ENCODE results near the gene SEMA3G.

Gene SEMA3G

DNA sequence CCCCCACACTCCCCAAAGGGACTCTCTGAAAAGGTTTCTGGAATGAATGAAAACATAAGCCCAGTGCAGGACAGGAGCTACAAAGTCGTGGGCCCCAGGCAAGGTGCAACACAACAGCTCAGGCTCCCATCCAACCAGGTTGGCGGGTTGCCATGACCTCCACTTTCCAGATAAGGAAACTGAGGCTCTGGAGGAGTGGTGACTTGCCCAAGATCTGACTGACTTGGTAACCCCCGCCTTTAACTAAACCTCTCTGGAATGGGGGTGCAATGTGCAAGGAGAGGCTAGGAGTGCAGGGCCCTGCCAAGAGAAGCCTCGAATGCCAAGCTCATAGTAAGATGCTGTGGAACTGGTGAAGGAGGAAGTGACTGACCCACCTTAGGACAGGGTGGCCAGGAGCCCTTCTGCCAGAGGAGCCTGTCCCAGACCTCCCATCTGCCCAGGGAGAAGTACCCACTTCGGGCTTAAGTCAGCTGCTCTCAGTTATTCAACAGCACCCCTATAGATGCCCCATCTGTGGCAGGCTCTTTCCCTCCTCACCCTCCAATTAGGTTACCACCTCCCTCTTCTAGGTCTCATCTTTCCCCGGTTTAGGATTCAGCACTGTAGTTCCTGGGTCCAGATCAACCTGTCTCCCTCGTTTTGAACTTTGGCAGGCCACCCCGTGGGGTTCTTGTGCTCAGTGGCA is 9.5 kb upstream of the SEMA3G start:
- no peak for DNase-seq (ENCODE audit: low read depth, low spot score)

DNA sequence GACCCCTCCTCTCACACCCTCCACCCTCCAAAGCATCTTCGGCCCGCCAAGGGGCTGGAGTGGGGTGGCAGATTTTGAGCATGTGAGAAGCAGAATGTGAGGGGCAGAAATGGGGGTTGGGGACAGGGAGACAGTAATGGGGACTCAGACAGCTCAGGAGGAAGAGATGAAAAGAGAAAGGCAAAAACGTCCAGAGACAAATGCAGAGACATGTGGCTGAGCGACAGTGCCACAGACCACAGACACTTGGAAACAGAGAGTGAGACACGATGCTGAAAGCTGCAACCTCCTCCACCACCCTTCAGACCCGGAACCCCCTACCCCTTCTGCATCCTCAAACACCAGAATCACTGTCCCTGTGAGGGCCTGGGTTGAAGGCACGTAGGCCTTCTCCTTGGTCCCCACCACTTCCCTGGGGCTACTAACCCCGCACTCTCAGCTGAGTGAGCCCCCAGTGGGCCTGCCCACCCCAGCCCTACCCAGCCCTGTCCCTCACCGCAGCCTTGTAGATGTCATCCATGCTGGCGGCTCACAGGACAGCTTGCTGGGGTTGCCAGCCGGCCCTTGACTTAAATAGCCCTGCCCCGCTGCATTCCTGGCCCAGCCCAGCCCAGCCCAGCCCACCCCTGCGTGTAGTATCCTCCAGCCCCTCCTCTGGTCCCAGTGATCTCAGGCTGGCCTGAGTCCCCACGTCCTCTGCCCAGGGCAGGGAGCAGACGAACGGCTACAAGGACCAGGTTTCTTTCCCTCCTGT is 8.8 kb upstream of the SEMA3G start, which contains the start of gene TNNC1:
TSS of gene TNNC1 (minus strand) at position 546 of the 754 bp plus-strand sequence. CDS start at position 520, 26 bp downstream.
- no peak for DNase-seq (ENCODE audit: low read depth, low spot score)

DNA sequence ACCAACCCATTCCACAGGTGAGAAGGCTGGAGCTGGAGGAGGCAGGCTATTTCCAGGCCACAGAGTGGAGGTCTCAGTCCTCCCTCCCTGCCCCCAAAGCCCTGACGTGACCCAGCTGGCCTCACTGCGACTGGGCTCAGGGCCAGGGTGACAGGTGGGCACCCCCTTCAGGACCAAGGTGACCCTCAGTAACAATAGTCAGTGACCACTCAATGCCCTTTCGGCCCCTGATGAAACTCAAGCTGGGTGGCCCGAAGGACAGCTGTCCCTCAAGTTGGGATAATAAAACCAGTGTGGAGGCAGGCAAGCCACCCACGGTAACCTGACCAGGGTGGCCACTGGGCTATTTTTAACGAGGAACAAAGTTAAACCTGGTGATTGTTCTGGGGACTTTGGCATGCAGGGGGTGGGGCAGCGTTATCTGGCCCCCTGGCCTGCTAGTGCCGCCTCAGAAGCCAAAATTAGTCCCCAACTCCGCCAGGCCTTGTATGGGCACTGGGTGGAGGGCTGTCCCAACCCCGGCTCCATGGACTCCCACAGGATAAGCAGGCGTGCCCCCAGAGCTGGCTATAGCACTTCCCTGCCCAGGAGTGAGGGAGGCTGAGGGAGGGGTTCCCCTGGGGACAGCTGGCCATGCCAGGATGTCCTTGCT is 7.8 kb upstream of the SEMA3G start:
- DNase-seq (ENCODE audit: low read depth, low spot score): no peak

DNA sequence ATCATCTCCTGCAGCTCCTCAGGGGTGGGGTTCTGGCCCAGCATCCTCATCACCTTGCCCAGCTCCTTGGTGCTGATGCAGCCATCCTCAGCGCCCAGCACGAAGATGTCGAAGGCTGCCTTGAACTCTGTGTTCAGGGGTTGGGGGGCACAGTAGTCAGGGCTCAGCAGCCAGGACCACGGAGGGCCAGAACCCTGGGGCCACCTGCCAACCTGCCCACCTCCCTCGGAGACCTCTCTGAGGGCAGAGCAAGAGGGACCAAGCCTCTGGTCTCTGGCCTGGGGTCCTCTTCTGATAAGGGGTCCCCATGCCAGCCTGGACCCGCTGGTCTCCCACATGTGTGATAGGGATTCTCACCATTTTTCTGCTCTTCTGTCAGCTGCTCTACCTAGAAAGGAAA is 7.2 kb upstream of the SEMA3G start:
- no peak for DNase-seq (ENCODE audit: low read depth, low spot score)

DNA sequence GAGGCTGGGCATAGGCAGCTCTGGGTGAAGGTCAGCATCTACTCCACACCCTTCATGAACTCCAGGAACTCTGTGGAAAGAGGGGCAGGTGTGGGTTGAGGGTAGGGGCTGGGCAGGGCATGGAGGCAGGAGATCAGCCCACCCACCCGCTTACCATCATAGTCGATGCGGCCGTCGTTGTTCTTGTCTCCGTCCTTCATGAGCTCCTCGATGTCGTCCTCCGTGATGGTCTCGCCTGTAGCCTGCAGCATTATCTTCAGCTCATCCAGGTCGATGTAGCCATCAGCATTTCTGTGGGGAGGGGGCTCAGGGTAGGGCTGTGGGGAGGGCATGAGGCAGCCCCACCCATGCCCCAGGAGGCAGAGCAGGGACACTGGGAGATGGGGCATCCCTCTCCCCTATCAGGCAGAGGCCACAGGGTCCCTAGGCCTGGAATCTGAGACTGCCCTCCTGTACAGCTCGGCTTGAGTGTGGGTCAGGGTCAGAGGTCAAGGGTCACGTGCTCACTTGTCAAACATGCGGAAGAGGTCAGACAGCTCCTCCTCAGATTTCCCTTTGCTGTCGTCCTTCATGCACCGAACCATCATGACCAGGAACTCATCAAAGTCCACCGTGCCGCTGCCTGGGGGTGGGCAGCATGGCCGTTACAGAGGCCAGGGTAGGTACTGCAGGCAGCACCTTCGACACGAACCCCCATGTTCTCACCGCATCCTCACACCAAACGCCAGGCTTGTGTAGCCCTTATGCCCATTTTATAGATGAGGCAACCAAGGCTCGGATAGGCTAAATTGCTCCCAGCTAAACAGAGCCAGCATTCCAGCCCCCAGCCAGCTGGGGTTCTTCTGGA is 6.6 kb upstream of the SEMA3G start:
- no peak for DNase-seq (ENCODE audit: low read depth, low spot score)

DNA sequence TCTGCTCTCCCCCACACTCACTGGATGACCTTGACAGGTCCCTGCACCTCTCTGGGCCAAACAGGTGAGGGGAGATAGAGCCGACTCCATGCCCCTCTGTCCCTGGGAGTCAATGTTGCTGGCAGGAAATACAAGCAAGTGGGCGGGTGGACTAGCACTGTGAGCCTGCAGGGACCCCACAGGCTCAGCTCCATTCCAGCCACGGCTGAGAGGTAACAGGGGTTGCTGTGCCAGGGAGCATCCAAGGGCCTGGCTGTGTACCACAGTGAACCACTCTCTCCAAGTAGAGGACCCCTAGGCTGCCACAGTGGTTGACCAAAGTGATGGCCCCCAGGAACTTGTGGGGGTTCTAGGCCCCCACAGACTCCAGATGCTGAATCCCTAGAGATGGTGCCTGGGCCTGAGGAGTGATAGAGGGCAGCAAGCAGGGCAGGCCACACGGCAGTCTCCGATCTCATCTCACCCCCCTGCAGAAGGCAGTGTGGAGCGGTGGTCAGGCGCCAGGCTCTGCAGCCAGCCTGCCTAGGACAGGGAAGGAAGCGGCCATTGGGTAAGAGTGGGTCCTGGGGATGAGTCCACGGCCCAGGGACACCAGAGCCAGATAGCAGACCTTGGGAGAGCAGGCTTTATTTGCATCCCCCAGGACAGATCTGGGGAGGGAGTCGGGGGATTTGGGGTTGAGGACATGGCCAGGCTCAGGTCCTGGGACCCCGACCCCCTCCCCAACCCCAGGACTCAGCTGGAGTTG is 5.8 kb upstream of the SEMA3G start:
- DNase-seq (ENCODE audit: low read depth, low spot score): no peak

DNA sequence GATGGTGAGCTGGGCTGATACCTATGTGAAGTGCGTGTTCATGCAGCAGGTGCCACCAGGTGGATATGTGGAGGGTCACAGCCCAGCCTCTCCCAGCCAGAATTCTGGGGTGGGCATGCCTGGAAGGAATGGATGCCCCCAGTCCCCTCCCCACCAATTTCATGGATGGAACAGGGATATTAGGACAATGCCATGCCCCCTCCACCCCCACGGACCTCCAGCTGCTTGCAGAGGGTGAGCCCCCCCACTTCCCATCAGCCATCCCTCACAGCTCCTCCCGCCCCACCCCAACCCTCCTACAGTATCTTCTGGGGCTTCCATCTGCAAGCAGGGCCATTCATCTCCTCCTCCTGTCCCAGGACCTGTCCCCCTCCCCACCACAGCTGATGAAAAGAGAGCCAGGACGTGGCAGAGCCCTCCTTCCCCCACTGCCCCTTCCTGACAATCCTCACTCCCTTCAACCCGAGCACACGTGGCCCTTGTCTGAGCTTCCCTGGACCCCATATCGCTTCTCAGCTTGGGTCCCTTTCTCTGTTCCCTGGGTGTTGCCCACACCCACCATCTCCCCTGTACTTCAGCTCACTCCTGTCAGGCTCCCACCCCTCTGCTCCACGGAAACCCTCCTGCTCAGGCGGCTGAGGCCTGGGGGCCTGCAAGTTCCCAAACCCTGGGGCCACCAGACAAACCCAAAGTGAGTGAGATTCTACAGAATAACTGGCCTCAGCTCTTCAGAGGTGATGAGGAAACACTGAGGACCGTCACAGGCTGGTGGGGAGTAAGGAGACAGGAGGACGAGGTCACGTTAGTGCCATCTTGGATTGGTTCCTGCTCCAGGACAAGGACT is 2.8 kb upstream of the SEMA3G start:
- DNase-seq (ENCODE audit: low read depth, low spot score): no peak

DNA sequence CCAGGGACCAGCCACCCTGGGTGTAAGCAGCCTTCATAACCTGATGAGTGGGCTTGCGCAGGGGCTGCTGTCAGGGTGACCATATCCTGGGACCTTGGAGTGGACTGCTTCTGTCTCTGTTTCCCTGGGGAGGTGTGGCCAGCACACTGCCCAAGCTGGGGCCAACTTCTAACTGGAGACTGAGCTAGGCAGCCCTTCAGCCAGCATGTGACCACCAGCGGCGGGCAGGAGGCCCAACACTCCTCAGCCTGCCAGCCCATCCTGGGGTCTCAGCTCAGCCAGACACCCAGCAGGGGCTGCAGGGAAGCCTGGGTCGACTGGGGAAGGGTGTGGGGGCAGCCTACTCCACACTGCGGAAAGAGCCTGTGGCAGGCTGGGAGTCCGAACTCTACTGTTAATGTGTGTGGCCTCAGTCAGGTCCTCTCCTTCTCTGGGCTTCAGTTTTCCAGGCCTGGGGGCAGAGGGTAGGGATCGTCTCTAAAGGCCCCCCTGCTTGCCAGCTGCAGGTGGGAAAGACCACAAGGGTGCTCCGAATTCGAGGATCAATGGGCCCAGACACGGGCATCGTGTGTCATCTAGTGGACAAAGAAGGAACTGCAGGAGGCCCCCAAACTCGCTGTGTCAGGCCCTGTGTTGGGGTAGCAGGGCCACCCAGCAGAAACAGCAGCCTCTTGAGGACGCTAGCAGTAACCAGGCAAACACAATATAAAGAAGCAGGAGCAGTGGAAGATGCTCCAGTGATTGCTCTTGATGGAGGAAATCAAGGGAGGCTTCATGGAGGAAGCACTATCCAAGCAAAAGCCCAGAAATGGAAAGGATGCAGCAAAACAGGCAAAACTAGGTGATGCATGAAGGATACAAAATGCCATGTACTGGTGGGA is 2.0 kb upstream of the SEMA3G start:
- no peak for DNase-seq (ENCODE audit: low read depth, low spot score)

DNA sequence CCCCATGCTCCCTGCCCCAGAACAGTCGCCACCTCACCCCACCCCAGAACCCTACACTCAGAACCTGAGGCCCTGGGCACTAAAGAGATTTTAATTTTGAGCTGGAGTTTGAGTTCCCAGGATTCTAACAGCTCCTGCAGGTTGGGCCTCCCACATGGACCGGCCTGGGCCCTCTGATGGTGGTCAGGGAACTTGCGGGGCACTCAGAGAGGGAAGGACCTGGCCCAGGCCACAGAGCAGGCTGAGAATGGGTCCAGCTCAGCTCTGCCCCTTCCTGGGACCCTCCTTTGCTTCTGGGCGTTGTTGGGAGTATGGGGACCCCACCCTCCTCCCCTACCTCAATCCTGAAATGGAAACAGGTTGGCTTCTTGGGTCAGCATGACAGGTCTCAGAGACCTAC is 1.1 kb upstream of the SEMA3G start:
- no peak for DNase-seq (ENCODE audit: low read depth, low spot score)

DNA sequence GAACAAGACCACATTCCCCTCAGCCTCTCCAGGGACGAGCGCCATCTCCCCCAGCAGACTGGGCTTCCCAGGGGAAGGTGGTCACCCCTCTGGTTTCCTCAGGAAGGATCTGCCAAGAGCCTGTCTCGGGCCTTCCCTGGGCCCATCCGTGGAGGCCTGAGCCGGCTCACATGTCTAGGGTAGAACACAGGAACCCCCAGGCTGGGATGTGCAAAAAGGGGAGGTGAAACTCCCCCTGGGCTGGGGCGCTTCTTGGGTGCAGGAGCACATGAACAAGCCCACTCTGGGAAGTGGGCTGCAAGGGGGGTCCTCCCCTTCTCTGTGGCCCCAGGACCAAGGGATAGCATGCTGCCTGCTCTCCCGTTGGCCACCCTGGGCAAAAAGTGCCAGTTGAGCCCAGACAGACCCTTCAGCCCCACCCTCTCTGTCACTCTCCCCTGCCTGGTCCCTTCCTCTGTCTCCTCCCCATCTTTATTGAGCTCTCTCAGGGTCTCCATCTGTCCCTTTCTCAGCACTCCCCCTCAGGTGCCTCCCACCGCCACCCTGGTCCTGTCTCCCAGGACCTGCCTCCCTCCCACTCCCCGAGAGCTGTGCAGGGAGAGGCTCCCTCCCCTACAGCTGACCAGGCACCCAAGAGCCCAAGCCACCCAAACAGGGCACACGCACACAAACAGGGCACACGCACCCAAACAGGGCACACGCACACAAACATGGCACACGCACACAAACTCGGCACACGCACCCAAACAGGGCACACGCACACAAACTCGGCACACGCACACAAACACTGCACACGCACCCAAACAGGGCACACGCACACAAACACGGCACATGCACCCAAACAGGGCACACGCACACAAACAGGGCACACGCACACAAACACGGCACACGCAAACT is 864 bp downstream of the SEMA3G start:
- no peak for DNase-seq (ENCODE audit: low read depth, low spot score)

DNA sequence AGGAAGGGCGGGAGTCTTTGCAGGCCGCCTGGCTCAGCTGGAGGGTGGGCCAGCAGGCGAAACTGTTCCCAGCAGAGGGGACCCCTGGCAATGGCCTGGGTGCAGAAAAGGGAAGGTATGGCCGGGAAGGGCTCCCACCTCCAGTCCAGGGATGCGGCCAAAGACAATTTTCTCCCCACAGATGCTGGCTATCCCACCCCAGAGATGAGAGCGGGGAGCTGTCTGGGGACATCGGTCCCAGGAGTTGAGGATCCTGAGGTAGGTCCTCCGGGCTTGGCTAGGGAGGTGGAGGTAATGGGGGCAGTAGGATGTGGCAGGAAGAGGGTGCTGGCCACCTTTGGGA is 1.7 kb downstream of the SEMA3G start:
- DNase-seq (ENCODE audit: low read depth, low spot score): no peak

DNA sequence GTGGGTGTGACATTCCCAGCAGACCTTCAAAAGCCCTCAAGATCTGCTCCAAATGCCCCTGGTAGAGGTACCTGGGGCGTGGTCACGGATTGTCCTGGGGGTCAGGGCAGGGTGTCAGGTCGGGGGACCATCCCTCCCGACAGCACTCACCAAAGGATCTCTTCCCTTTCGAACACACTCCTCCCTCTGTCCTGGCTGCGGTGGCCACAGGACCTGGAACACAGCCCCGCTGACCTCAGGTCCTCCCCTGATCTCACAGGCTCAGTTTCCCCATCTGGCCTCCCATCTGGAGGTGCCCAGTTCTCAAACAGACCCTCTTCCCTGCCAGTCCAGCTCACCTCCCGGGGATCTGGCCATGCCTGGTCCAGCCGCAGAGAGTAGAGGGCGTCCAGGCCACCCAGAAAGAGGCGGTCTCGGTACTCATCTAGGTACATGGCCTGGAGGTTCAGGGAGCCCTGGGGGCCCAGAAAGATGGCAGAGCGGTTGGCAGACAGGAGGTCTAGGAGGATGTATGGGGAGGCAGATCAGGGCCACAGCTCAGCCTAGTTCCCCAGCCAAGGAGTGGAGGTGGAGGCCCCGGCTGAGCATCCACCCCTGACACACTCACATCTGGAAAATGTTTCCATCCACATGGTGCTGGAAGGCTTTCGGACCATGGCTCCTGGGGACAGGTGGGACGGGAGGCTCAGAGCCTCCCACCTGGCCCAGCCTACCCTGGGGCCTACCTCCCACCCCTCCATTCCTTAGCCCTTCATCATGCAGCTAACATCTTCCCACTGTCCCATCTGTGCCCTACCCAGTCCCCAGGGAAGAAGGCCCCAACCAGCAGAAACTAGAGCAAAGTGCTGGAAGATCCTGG is 2.3 kb downstream of the SEMA3G start:
- no peak for DNase-seq (ENCODE audit: low read depth, low spot score)

DNA sequence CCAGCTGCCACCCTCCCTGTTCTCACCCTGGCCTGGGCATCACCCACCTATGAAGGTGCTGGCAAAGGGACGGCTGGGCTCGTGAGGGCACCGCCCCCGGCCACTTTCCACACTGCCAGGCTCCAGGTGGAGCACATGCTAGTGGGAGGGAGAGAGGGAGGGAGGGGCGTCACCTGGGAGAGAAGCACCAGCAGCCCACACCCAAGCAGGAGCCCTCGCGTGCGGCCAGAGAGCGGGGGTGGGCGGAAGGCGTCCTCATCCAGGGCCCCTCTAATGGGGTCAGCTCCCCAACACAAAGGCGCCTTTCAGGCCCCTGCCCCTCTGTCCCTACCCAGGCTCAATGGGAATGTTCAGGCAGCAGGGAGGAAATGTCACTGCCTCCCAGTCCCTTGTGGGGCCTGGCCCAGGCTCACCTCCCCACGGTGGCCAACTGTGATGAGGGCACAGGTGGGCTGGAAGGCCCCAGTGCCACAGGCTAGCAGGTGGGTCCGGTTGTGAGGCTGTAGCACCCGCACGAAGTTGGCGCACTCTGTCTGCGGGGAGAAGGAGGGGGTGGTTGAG is 3.1 kb downstream of the SEMA3G start:
- DNase-seq (ENCODE audit: low read depth, low spot score): no peak

DNA sequence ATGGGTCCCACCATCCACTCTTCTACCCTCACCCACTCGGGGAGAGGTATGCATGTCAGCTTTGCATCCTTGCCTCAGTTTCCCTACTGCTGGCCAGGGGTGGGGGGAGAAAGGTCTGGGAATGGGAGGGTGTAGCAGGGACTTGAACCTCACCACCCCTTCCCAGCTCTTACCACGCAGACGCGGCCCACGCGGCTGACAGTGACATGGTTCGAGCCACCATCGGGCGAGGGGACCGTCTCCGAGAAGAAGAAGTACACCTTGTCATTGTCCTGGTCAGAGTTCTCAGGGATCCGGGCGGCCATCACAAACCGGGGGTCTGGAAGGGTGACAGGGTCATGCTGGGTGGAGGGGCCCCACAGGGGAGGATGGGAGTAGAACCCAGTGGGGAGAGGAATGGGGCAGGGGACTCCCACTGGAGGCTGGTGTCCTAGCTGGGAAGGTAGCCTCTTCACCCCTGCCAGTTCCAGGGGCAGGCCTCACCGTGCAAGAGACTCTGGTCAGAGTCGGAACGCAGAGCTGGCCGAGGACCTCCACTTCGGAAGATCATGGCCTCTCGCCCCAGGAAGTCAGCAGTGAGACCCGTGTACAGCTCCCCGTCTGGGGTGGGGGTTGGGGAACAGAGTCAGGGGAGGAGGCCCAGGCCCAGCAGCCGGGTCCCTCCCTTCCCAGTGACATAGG is 3.7 kb downstream of the SEMA3G start:
- DNase-seq (ENCODE audit: low read depth, low spot score): no peak

DNA sequence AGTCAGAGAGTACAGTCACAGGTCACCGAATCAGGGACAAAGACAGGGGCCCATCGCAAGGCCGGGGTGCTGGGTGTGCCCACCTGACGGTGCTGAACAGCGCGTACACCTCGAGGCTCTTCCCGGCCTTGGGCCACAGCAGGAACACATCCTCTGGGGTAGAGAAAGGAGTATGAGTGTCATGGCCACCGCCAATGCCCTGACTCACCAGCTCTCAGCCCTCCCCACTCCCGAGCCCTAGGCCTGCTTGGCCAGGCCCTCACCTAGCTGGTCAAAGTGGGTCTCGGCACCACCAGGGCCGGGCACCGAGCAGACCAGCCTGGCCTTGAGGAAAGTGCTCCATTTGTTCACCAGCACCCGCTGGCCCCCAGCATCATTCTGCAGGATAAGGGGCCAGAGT is 4.2 kb downstream of the SEMA3G start:
- no peak for DNase-seq (ENCODE audit: low read depth, low spot score)

DNA sequence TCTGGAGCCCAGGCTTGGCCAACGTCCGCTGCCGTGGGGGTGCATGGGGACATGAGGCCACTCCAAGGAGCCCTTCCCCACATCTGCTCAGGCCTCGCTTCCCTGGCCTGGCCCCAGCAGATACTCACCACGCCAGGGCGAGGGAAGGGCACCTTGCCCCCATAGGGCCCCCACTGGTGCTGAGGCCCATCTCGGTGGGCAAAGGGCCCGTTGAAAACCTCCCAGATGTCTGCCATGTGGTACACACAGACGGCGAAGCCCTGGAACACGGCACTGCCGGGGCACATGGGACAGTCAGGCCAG is 4.7 kb downstream of the SEMA3G start:
- DNase-seq (ENCODE audit: low read depth, low spot score): no peak

All from brain pericyte (primary cell).